H1 (cell line): ENCODE data around the gene ZNF606. TPM values are rescaled to one million over a fixed set of nuclear protein-coding genes. Genes with fewer than 3 reads are reported as not detected.

Experiments
- CTCF ChIA-PET: fragments of 300-600 bp; sonication (Branson Sonifier 250); formaldehyde crosslinking; loops from one replicate; lab custom pipeline; 2021; ENCODE audit not compliant: partially characterized antibody; lab: Charles Lee
- POLR2A ChIA-PET: fragments of 300-600 bp; sonication (Branson Sonifier 250); formaldehyde crosslinking; loops from one replicate; lab custom pipeline; 2021; ENCODE audit warnings: inconsistent platforms; ENCODE audit not compliant: partially characterized antibody; lab: Charles Lee
- DNase-seq, 2 experiments: peaks; one replicate each; pipeline versions ENCODE4 v3.0.0 to v3.0.0-alpha.2; 2010 to 2022; ENCODE audit warnings: low spot score in 2 of 2, low read depth in 1 of 2, mixed read lengths in 1 of 2
- FAIRE-seq: peaks from 2 replicates; lab custom pipeline; 2011; peaks lifted over from hg19 to GRCh38; lab: Jason Lieb, UNC
- H2AFZ ChIP-seq: 2 replicates; pipeline ENCODE4 v1.8.1; 2012; ENCODE audit warnings: low read length, inconsistent platforms
- H2AK5ac ChIP-seq: 2 replicates; pipeline ENCODE4 v1.6.1; 2013; ENCODE audit warnings: low read depth, low read length
- H2BK120ac ChIP-seq: replicated peaks from 2 replicates; pipeline ENCODE3; 2013; ENCODE audit warnings: low read depth, low read length, inconsistent platforms
- H2BK12ac ChIP-seq: 2 replicates; pipeline ENCODE4 v1.6.1; 2013; ENCODE audit warnings: low read depth, low read length
- H2BK15ac ChIP-seq: 2 replicates; pipeline ENCODE4 v1.6.1; 2013; ENCODE audit warnings: low read length
- H2BK20ac ChIP-seq: 2 replicates; pipeline ENCODE4 v1.6.1; 2013; ENCODE audit warnings: low read length
- H2BK5ac ChIP-seq: 2 replicates; pipeline ENCODE4 v1.6.1; 2013; ENCODE audit warnings: low read depth, low read length
- H3K14ac ChIP-seq: 2 replicates; pipeline ENCODE4 v1.6.1; 2013; ENCODE audit warnings: inconsistent platforms; ENCODE audit not compliant: insufficient read length
- H3K18ac ChIP-seq: 2 replicates; pipeline ENCODE4 v1.6.1; 2013; ENCODE audit warnings: low read length; ENCODE audit errors: extremely low read depth
- H3K23ac ChIP-seq: 2 replicates; pipeline ENCODE4 v1.6.1; 2013; ENCODE audit warnings: inconsistent platforms; ENCODE audit not compliant: insufficient read length
- H3K23me2 ChIP-seq: 2 replicates; pipeline ENCODE4 v1.6.1; 2013; ENCODE audit warnings: low read depth, low read length
- H3K27ac ChIP-seq: 2 replicates; pipeline ENCODE4 v1.6.1; 2011; ENCODE audit warnings: low read depth, low read length, inconsistent platforms
- H3K27me3 ChIP-seq, 4 experiments: replicated peaks in 1 of 4; 1 replicate in 1 of 4; 2 replicates in 3 of 4; pipeline versions ENCODE4 v1.6.1 to v1.8.1; 2011 to 2013; ENCODE audit warnings: low read length in 3 of 4, mild to moderate bottlenecking in 3 of 4, inconsistent platforms in 2 of 4, mixed read lengths in 2 of 4, moderate library complexity in 1 of 4; ENCODE audit not compliant: control insufficient read depth in 3 of 4, insufficient read depth in 3 of 4; ENCODE audit errors: extremely low read depth in 1 of 4
- H3K36me3 ChIP-seq, 4 experiments: 2 replicates each; pipeline versions ENCODE4 v1.6.1 to v1.8.1; 2011 to 2013; ENCODE audit warnings: mild to moderate bottlenecking in 4 of 4, low read length in 3 of 4, moderate library complexity in 2 of 4, control low read depth in 1 of 4, inconsistent platforms in 1 of 4; ENCODE audit not compliant: insufficient read depth in 4 of 4, control insufficient read depth in 2 of 4
- H3K4ac ChIP-seq: replicated peaks from 2 replicates; pipeline ENCODE3; 2013; ENCODE audit warnings: low read length, low read depth, mixed read lengths, inconsistent platforms; ENCODE audit not compliant: insufficient read length
- H3K4me1 ChIP-seq, 4 experiments: replicated peaks in 1 of 4; 1 replicate in 1 of 4; 2 replicates in 3 of 4; pipeline versions ENCODE4 v1.6.1 to v1.8.1; 2011 to 2013; ENCODE audit warnings: low read length in 3 of 4, inconsistent platforms in 2 of 4, mixed read lengths in 1 of 4; ENCODE audit not compliant: insufficient read depth in 4 of 4, control insufficient read depth in 3 of 4
- H3K4me2 ChIP-seq, 2 experiments: 2 replicates each; pipeline versions ENCODE4 v1.6.1 to v1.8.1; 2011 to 2013; ENCODE audit warnings: low read depth in 2 of 2, low read length in 2 of 2, control low read depth in 1 of 2, inconsistent platforms in 1 of 2, mild to moderate bottlenecking in 1 of 2; ENCODE audit not compliant: insufficient read depth in 1 of 2
- H3K4me3 ChIP-seq, 4 experiments: fragments of 200-600, 300-600 bp in 1 of 4; sonication (generic), shearing (Covaris generic), sonication (Bioruptor Twin) in 1 of 4; 2 replicates each; pipeline versions ENCODE4 v1.5.1 to v1.8.1; 2011 to 2016; ENCODE audit warnings: low read length in 4 of 4, low read depth in 3 of 4, control low read depth in 2 of 4, inconsistent platforms in 2 of 4, mild to moderate bottlenecking in 2 of 4, mixed read lengths in 1 of 4, moderate library complexity in 1 of 4; ENCODE audit not compliant: insufficient read depth in 2 of 4; ENCODE audit errors: extremely low read depth in 1 of 4
- H3K56ac ChIP-seq: replicated peaks from 2 replicates; pipeline ENCODE3; 2013; ENCODE audit warnings: low read depth, mild to moderate bottlenecking, mixed read lengths, low read length, inconsistent platforms; ENCODE audit not compliant: insufficient read length
- H3K79me1 ChIP-seq: 2 replicates; pipeline ENCODE4 v1.6.1; 2013; ENCODE audit warnings: low read depth, low read length, control low read depth
- H3K79me2 ChIP-seq, 2 experiments: 2 replicates each; pipeline versions ENCODE4 v1.6.1 to v1.8.1; 2012 to 2013; ENCODE audit warnings: low read length in 2 of 2, mild to moderate bottlenecking in 2 of 2, inconsistent platforms in 1 of 2; ENCODE audit not compliant: insufficient read depth in 2 of 2, control insufficient read depth in 1 of 2
- H3K9ac ChIP-seq, 4 experiments: replicated peaks in 1 of 4; 1 replicate in 1 of 4; 2 replicates in 3 of 4; pipeline versions ENCODE4 v1.6.1 to v1.8.1; 2011 to 2013; ENCODE audit warnings: low read depth in 3 of 4, low read length in 3 of 4, control low read depth in 2 of 4, mild to moderate bottlenecking in 2 of 4, moderate library complexity in 2 of 4, inconsistent platforms in 1 of 4; ENCODE audit errors: extremely low read depth in 1 of 4
- H3K9me3 ChIP-seq, 2 experiments: 2 replicates each; pipeline versions ENCODE4 v1.6.1 to v1.8.1; 2012 to 2013; ENCODE audit warnings: mild to moderate bottlenecking in 2 of 2, moderate library complexity in 2 of 2, control low read depth in 1 of 2, inconsistent platforms in 1 of 2, low read depth in 1 of 2, low read length in 1 of 2, mixed read lengths in 1 of 2; ENCODE audit not compliant: insufficient read depth in 2 of 2
- H4K20me1 ChIP-seq, 2 experiments: replicated peaks in 1 of 2; 2 replicates each; pipeline versions ENCODE3 to v1.8.1; 2011 to 2013; ENCODE audit warnings: inconsistent platforms in 2 of 2, low read length in 2 of 2, mild to moderate bottlenecking in 1 of 2; ENCODE audit not compliant: insufficient read depth in 2 of 2, control insufficient read depth in 1 of 2
- H4K5ac ChIP-seq: 2 replicates; pipeline ENCODE4 v1.6.1; 2013; ENCODE audit warnings: low read length, low read depth, mixed read lengths, inconsistent platforms; ENCODE audit not compliant: insufficient read length
- H4K8ac ChIP-seq: 2 replicates; pipeline ENCODE4 v1.8.0; 2013; ENCODE audit warnings: mild to moderate bottlenecking, moderate library complexity, low read length, inconsistent platforms; ENCODE audit not compliant: insufficient read depth; ENCODE audit errors: extremely low read depth
- H4K91ac ChIP-seq: replicated peaks from 2 replicates; pipeline ENCODE3; 2013; ENCODE audit warnings: low read length, mixed read lengths, inconsistent platforms; ENCODE audit not compliant: insufficient read length
- BCL11A ChIP-seq, 2 experiments: IDR thresholded peaks; one replicate each; pipeline ENCODE4 v1.6.1; 2011; ENCODE audit warnings: low read depth in 2 of 2, low read length in 2 of 2, mild to moderate bottlenecking in 2 of 2
- CEBPB ChIP-seq: IDR thresholded peaks from 2 replicates; pipeline ENCODE4 v1.6.1; 2012; ENCODE audit warnings: low read depth, low read length
- KDM1A ChIP-seq: fragments of 200-600, 300-600 bp; sonication (generic); IDR thresholded peaks from 2 replicates; pipeline ENCODE4 v1.7.1; 2016; ENCODE audit warnings: mild to moderate bottlenecking, low read length, borderline replicate concordance
- POLR2A ChIP-seq, 2 experiments: IDR thresholded peaks; 1 replicate in 1 of 2; 2 replicates in 1 of 2; pipeline ENCODE4 v1.6.1; 2011; ENCODE audit warnings: low read depth in 2 of 2, low read length in 2 of 2, mild to moderate bottlenecking in 2 of 2; ENCODE audit errors: control extremely low read depth in 1 of 2
- POU5F1 ChIP-seq: IDR thresholded peaks from 2 replicates; pipeline ENCODE4 v1.6.1; 2011; ENCODE audit warnings: low read depth, mild to moderate bottlenecking, low read length, moderate library complexity
- RAD21 ChIP-seq, 2 experiments: IDR thresholded peaks in 1 of 2; conservative IDR thresholded peaks in 1 of 2; 2 replicates each; pipeline ENCODE4 v1.6.1; 2011; ENCODE audit warnings: low read depth in 2 of 2, low read length in 2 of 2, improper control_type of control experiment in 1 of 2, inconsistent platforms in 1 of 2, mild to moderate bottlenecking in 1 of 2, moderate library complexity in 1 of 2
- WGBS, 2 experiments: shearing (Covaris generic) in 1 of 2; methylation state at CpG; one replicate each; pipeline versions ENCODE4 v1.1.6 to v1.1.7; 2013 to 2015; ENCODE audit warnings: low lambda C conversion rate in 2 of 2, mixed read lengths in 2 of 2, inconsistent platforms in 1 of 2, low coverage in 1 of 2, missing lambda C conversion rate in 1 of 2; ENCODE audit not compliant: insufficient replicate concordance in 2 of 2, insufficient coverage in 1 of 2, insufficient read length in 1 of 2; ENCODE audit errors: extremely low coverage in 1 of 2, missing lambda C conversion rate in 1 of 2; 5-methylcytosine and 5-hydroxymethylcytosine counted together
- polyA plus RNA-seq, 7 experiments: library from polyadenylated mRNA; depleted of rRNA in 3 of 7; stranded (reverse) in 5 of 7; unstranded in 2 of 7; fragments of >200 nt in 5 of 7; fragments of 200-250 nt in 2 of 7; gene quantifications; 1 replicate in 5 of 7; 2 replicates in 1 of 7; 4 replicates in 1 of 7; pipeline versions ENCODE4 v1.2.1 to v1.2.3, GENCODE V29; 2011 to 2013; ENCODE audit warnings: missing spikeins in 2 of 7, mixed read lengths in 2 of 7
- total RNA-seq: library from RNA; stranded (reverse); fragmentation: NEBNext Ultra II Directional; extraction: Animal tissue kit (Norgen Biotek cat#: 25700); gene quantifications from 2 replicates; pipeline ENCODE4 v1.2.1, GENCODE V29; 2021

The ZNF606 gene
- total and polyA plus RNA-seq, 2 of the 8 experiments (the other 6 are each of a cell fraction or from before 2014, with no cell fraction given), result 5.2 to 19.3 TPM

DNA sequence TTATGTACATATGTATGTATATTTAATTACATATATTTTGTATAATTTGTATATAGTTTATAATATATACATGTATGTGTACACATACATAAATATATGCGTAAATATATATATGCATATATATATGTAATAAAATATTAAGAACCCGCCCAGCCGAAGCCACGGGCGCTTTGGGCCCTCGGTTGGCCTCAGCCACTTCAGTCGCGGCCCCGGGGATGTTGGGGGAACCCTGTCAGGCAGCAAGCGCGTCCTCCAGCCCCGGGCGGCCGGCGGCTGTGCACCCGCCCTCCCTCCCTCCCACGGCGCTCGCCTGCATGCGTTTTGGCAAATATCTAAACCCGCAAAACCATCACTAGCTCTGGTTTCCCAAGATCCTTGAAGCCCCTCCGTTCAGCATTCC, 7.9 kb upstream of the ZNF606 start:
- no peak overlapping the region for H2AK5ac ChIP-seq
- CTCF ChIA-PET, result interaction anchor here (1.3 kb wide), 1 partner anchor 12 kb away, joined by 3 read pairs; no protein-coding TSS in a partner anchor
- no peak for TF ChIP-seq POLR2A (IDR thresholded peaks at IDR 0.05; ENCODE audit: control extremely low read depth in 1 of 2, low read depth in 2 of 2, low read length in 2 of 2)
- no peak for TF ChIP-seq BCL11A (IDR thresholded peaks at IDR 0.05; ENCODE audit: low read depth in 2 of 2, low read length in 2 of 2)
- no peak for TF ChIP-seq RAD21 (IDR thresholded peaks at IDR 0.05 in 1 of 2, conservative IDR thresholded peaks at IDR 0.05 in 1 of 2; ENCODE audit: low read depth in 2 of 2, low read length in 2 of 2)
- TF ChIP-seq POU5F1, result no peak
- no peak for TF ChIP-seq CEBPB
- TF ChIP-seq KDM1A, result no peak
- TF ChIP-seq, all 59 proteins: peak for 0
- Histone ChIP-seq H3K4ac (no peak overlapping the region), H4K8ac (no peak overlapping the region), H3K14ac (no peak overlapping the region), H3K23me2 (no peaks in the 10 kb centered on the region; the same call in 1 of the 2 replicates), H3K27me3 (no peaks in the 10 kb centered on the region), H2BK20ac (no peak overlapping the region), H2BK15ac (no peak overlapping the region), H4K91ac (no peak overlapping the region), H3K18ac (no peak overlapping the region), H2BK12ac (no peak overlapping the region), H2BK5ac (no peak overlapping the region), H4K5ac (no peak overlapping the region), H3K79me2 (no peaks in the 10 kb centered on the region), H4K20me1 (peaks cover 0 to 2% of the 10 kb centered on the region in 2 experiments), H3K4me1 (peaks cover 0 to 3% (median 0%) of the 10 kb centered on the region in 4 experiments; a peak in 1 of 7 replicates), H3K4me3 (no peak overlapping the region), H3K23ac (no peak overlapping the region), H3K56ac (no peak overlapping the region), H3K4me2 (no peak overlapping the region; a peak in 1 of 4 replicates), H3K9ac (no peak overlapping the region), H3K27ac (no peak overlapping the region), H3K79me1 (no peaks in the 10 kb centered on the region), H3K9me3 (peaks cover 31 to 50% of the 10 kb centered on the region in 2 experiments; a peak in 3 of 4 replicates), H2BK120ac (no peak overlapping the region), H3K36me3 (peaks cover 2 to 37% (median 9%) of the 10 kb centered on the region in 4 experiments; a peak in 6 of 8 replicates), H2AFZ (no peak overlapping the region)
- POLR2A ChIA-PET, result interaction anchor here (0.5 to 1.4 kb wide), 8 partner anchors 8 to 176 kb away, joined by 3 to 6 read pairs (median 3); partner anchors contain the start of genes ZNF135 and ZNF606
- WGBS, 2 experiments, result 90% methylated on average over 8 of the region's 22 CpGs; no CpG with 5 or more reads in 1 of the 2 experiments
- no peak for FAIRE-seq
- DNase-seq, result no peak
